ENCODE measurements around the gene FADS2.

FADS2 gene

GRCh38 chr11:61827571-61828378, at the start of gene FADS2:
Gene FADS2, plus strand, starts transcription at chr11:61828300. Its CDS starts 91 bp downstream, at chr11:61828391.
- no peak for TF ChIP-seq Cebpa-rat (IDR thresholded peaks at IDR 0.05)
- peak within 1 kb of the TSS; percentile 97 for H3K9ac ChIP-seq
- peaks cover 38% of the 10 kb centered on the region for H4K20me1 ChIP-seq
- H3K4me3 ChIP-seq = peak within 1 kb of the TSS; percentile 91
- no peaks in the 10 kb centered on the region for H3K27me3 ChIP-seq
- H3K9me3 ChIP-seq = no peaks in the 10 kb centered on the region
- peak within 1 kb of the TSS; percentile 99 for H3K27ac ChIP-seq
- peaks cover 52% of the 10 kb centered on the region for H3K4me1 ChIP-seq
- H3K36me3 ChIP-seq = peaks cover 10% of the 10 kb centered on the region
- peak within 1 kb of the TSS; percentile 99 for H3K4me2 ChIP-seq

- TF ChIP-seq Cebpa-rat (IDR thresholded peaks at IDR 0.05) = no peak
- Histone ChIP-seq H3K27me3 (no peaks in the 10 kb centered on the region), H3K4me1 (peaks cover 43% of the 10 kb centered on the region), H4K20me1 (no peaks in the 10 kb centered on the region), H3K4me2 (peak overlapping the region; percentile 86), H3K27ac (no peak overlapping the region), H3K36me3 (peaks cover 6% of the 10 kb centered on the region; the same call in 1 of the 2 replicates), H3K4me3 (no peak overlapping the region), H3K9me3 (no peaks in the 10 kb centered on the region), H3K9ac (no peak overlapping the region)
These were observed 49.7 kb upstream of the FADS2 start for GRCh38 chr11:61778357-61778886.

GRCh38 chr11:61778920-61779650, 49.0 kb upstream of the FADS2 start:
- no peak overlapping the region for H3K27ac ChIP-seq
- no peak overlapping the region for H3K4me3 ChIP-seq
- TF ChIP-seq Cebpa-rat (IDR thresholded peaks at IDR 0.05) = no peak
- H3K9ac ChIP-seq = no peak overlapping the region
- no peaks in the 10 kb centered on the region for H4K20me1 ChIP-seq
- peaks cover 42% of the 10 kb centered on the region for H3K4me1 ChIP-seq
- peaks cover 12% of the 10 kb centered on the region for H3K36me3 ChIP-seq
- no peaks in the 10 kb centered on the region for H3K9me3 ChIP-seq
- H3K27me3 ChIP-seq = no peaks in the 10 kb centered on the region
- no peak overlapping the region; the same call in 1 of the 2 replicates for H3K4me2 ChIP-seq

- Histone ChIP-seq H3K27ac (no peak overlapping the region), H3K9ac (0 out of 2 replicates have a peak overlapping the region, but pooled peaks have one; percentile 10), H3K9me3 (no peaks in the 10 kb centered on the region), H3K36me3 (peaks cover 21% of the 10 kb centered on the region), H3K4me2 (no peak overlapping the region; the same call in 1 of the 2 replicates), H3K27me3 (no peaks in the 10 kb centered on the region), H3K4me1 (peaks cover 34% of the 10 kb centered on the region), H4K20me1 (0 out of 2 replicates have a peak, but pooled peaks cover under 1% of the 10 kb centered on the region), H3K4me3 (no peak overlapping the region)
- no peak for TF ChIP-seq Cebpa-rat (IDR thresholded peaks at IDR 0.05)
These were observed 48.2 kb upstream of the FADS2 start for GRCh38 chr11:61779666-61780525.

GRCh38 chr11:61780581-61781162, 47.4 kb upstream of the FADS2 start:
- Histone ChIP-seq H3K4me3 (no peak overlapping the region), H3K4me1 (peaks cover 36% of the 10 kb centered on the region), H3K27ac (no peak overlapping the region), H3K9ac (no peak overlapping the region), H3K4me2 (no peak overlapping the region), H3K27me3 (no peaks in the 10 kb centered on the region), H3K9me3 (no peaks in the 10 kb centered on the region), H4K20me1 (peaks cover 9% of the 10 kb centered on the region), H3K36me3 (peaks cover 28% of the 10 kb centered on the region)
- no peak for TF ChIP-seq Cebpa-rat (IDR thresholded peaks at IDR 0.05)

GRCh38 chr11:61781585-61781984, 46.5 kb upstream of the FADS2 start:
- Histone ChIP-seq H3K36me3 (peaks cover 37% of the 10 kb centered on the region), H4K20me1 (peaks cover 18% of the 10 kb centered on the region), H3K9ac (no peak overlapping the region), H3K27ac (no peak overlapping the region), H3K27me3 (no peaks in the 10 kb centered on the region), H3K4me2 (no peak overlapping the region), H3K9me3 (no peaks in the 10 kb centered on the region), H3K4me3 (no peak overlapping the region), H3K4me1 (peaks cover 37% of the 10 kb centered on the region)
- no peak for TF ChIP-seq Cebpa-rat (IDR thresholded peaks at IDR 0.05)

- TF ChIP-seq Cebpa-rat (IDR thresholded peaks at IDR 0.05) = no peak
- Histone ChIP-seq H3K4me1 (peaks cover 37% of the 10 kb centered on the region), H4K20me1 (peaks cover 25% of the 10 kb centered on the region), H3K9ac (no peak overlapping the region), H3K36me3 (peaks cover 45% of the 10 kb centered on the region), H3K27me3 (no peaks in the 10 kb centered on the region), H3K27ac (no peak overlapping the region), H3K4me2 (no peak overlapping the region), H3K9me3 (no peaks in the 10 kb centered on the region), H3K4me3 (no peak overlapping the region)
These were observed 45.8 kb upstream of the FADS2 start for GRCh38 chr11:61782299-61782698.

GRCh38 chr11:61782841-61783240, 45.3 kb upstream of the FADS2 start:
- H3K4me2 ChIP-seq = no peak overlapping the region
- peaks cover 50% of the 10 kb centered on the region for H3K36me3 ChIP-seq
- peaks cover 30% of the 10 kb centered on the region for H4K20me1 ChIP-seq
- no peak overlapping the region for H3K27ac ChIP-seq
- H3K4me1 ChIP-seq = peaks cover 37% of the 10 kb centered on the region
- no peaks in the 10 kb centered on the region for H3K27me3 ChIP-seq
- TF ChIP-seq Cebpa-rat (IDR thresholded peaks at IDR 0.05) = no peak
- H3K9me3 ChIP-seq = no peaks in the 10 kb centered on the region
- H3K9ac ChIP-seq = no peak overlapping the region
- H3K4me3 ChIP-seq = no peak overlapping the region
